ENCODE measurements around the gene TIFAB.
"Not testable (repeated sequence)": the region's sequence is repeated elsewhere in the genome, so short reads cannot be mapped to it uniquely, and the experiment has no call there.

TIFAB gene, protein sequence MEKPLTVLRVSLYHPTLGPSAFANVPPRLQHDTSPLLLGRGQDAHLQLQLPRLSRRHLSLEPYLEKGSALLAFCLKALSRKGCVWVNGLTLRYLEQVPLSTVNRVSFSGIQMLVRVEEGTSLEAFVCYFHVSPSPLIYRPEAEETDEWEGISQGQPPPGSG

DNA sequence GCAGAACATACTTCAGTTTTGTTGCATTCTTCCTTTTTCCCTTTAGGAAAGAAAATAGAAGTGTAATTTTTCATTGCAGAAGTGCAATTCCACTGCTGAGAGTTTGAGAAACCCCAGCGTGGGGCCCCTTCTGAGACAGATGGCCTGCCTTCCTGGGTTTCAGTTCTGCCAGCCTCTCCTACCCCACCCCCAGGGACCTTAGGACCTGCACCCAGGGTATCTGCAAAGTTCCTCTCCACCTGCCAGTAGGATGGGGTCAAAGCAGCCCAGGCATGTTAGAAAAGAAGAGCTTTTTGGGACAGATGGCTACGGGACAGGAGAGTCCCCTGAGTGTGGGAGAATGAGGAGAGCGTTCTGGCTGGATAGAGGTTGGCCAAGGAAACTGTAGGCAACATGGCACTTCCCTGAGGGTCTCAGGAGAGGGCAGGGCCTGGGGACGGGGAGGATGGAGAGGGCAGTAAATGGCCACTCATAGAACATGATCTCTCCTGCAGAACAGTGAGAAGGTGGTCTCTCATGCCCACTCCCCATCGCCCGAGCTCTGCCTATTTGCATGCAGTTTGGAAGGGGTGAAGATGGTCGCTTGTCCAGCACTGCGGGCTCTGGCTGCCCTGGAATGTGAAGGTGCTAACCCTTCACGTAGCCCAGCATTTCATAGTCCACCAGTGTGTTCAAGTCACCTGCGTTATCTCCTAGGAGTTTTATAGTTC is at the start of gene TIFAB:
TIFAB (minus strand) TSS at position 31 of the 710 bp plus-strand sequence. CDS start 2,412 bp downstream, outside the sequence.
- no peak for DNase-seq (ENCODE audit: low spot score)

GRCh38 chr5:135498637-135498995 is 46.5 kb upstream of the TIFAB start:
- DNase-seq (ENCODE audit: low spot score), result no peak

GRCh38 chr5:135497971-135498636 is 46.0 kb upstream of the TIFAB start:
- no peak for DNase-seq (ENCODE audit: low spot score)

GRCh38 chr5:135495531-135495930 is 43.4 kb upstream of the TIFAB start:
- DNase-seq (ENCODE audit: low spot score), result not testable (repeated sequence)

DNA sequence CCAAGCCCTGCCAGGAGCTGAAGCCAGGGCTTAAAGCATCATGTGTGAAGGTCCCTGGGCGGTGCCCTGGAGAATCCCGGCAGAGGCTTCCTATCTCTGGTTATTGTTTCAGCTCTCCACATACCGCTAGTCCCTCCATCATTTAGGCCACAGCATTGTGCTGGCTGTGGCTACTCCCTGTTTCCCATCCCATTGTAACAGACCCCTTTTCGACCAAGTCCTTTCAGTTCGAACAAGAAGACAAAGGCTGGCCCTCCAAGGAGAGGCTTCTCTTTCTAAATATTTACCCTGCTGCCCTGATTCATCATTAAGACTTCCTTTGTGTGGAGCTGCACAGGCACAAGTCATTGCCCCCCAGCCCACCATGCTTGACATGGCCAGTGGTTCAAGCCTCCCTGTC is 42.0 kb upstream of the TIFAB start:
- DNase-seq (ENCODE audit: low spot score), result no peak

GRCh38 chr5:135493406-135494180 is 41.4 kb upstream of the TIFAB start:
- no peak for DNase-seq (ENCODE audit: low spot score)

DNA sequence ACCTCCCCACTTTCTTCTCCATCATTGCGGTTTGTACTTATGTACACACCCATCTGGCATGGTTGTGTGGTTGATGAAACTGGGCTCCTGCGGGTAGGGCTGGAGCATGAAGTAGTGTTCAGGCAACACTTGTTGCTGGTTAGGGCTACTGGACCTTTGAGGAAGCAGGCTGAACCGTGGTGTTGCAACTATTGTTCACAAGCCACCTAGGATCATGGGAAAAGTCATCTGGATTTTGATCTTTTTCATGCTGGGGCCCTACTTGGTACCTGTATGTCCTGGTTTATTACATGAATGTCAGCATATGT is 40.1 kb upstream of the TIFAB start:
- no peak for DNase-seq (ENCODE audit: low spot score)

- peak; percentile 47 for DNase-seq (ENCODE audit: low spot score)
These were observed 39.6 kb upstream of the TIFAB start for GRCh38 chr5:135491552-135492318.

GRCh38 chr5:135491038-135491551 is 38.9 kb upstream of the TIFAB start:
- no peak for DNase-seq (ENCODE audit: low spot score)

GRCh38 chr5:135490245-135491037 is 38.3 kb upstream of the TIFAB start:
- peak; percentile 47 for DNase-seq (ENCODE audit: low spot score)

DNA sequence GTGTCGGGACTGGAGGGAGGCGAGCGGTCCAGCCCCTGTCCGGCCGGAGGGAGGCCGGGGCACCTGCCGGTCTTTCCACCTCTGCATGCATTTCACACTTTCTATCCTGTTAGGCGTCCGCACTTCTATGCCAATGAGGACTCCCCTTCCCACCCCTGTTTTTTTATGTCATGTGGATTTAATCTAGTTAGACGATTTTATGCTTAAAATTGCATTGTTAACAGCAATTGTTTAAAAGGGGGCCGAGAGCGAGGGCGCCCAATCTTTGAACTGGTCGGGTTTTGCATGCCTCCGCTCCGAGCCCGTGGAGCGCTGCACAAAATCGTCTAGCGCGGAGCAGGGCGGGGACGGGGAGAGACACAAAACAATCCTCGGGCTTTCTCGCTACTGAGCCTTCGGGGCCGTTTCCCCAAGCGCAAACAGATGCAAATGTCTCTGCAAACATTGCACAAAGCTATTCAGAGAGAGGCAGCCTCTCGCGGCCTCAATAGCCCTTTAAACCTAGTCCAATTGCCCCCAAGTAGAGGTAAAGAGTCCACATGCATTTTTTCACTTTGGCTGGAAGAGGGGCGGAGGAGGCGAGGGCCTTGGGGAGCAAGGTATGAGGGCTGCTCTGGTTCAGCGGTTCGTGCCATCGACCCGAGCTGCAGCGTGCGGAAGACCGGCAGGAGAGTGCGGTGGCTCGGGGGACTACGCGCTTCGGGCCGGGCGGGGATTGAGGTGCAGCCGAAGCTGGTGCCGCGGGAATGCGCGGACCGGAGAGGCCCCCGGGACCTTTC is 37.5 kb upstream of the TIFAB start:
- peak; percentile 47 for DNase-seq (ENCODE audit: low spot score)

DNA sequence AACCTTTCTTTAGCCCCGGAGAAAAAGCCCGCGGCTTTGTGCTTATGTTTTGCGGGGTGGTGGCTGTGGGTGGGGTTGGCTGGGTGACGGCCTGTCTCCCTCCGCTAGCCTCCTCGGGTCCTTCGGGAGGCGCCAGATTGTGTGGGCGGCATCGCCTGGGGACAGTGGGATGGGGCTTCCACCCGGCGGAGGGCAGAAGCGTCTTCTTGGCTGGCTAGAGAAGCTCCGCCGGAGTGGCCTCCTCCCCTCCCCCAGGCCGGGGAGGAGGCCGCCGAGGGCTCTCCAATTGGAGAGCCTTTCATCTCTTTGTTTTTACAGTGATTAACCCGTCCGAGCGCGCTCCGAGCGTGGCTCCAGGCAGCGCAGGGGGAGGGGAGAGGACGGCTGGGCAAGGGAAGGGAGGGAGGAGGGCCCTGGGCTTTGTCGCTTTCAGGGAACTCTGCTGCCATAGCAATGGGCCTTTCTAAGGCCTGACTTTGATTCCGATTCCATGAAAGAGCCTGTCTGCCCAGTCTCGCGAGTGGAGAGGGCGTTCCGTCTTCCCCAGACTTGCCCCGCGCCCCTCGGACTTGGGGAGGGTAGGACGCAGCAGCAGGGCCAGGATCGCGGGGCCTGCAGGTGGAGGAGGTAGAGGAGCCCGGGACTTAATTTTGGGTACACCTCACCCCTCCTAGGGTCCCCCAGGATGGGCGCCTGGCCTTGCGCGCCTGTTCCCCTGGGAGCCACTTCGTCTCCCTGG is 36.7 kb upstream of the TIFAB start:
- peak; percentile 88 for DNase-seq (ENCODE audit: low spot score)

DNA sequence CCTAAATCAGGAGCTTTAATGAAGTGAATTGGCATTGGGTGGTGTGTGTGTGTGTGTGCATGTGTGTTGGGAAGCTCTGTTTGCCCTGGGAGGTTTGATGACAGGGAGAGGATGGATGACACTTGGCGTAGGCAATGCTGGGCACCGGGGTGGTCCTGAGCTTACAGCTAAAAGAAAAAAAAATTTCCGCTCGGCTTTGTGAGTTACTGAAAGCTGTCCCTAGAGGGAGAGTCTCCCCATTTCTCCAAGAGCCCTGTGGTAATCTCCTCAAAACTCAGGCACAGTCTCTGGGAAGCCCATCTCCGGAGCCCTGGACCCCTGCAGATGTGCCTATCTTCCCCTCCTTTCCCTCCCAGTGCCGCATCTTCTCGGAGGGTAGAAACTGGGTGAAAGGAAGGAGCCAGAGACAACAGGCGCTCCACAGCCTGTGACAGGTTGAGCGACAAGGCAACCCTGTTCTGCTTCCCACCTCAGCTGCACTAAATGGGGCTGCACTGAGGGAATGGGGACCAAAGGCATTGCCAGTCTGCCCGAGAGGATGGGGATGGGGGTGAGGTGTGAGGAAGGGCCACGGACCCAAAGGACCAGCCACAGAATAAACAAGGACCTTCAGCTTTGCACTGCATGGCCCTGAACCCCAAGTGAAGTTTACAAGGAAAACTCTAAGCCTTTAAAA is 35.8 kb upstream of the TIFAB start:
- no peak for DNase-seq (ENCODE audit: low spot score)

DNA sequence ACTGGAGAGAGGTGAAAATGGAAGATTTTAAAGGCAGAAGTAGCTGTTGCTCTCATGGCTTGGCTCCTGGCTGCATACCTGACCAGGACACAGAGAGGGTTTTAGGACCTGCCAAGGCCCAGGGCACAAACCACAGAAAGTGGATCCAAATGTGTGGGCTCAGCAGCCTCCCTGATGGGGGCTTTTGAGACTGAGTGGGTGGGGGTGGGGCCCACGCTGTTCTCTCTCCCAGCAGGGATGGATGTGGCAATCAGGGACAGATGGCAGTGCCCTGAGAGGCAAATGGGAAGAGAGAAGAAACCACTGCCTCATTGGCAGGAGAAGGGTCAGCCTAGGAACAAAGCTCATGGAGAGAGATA is 34.9 kb upstream of the TIFAB start:
- no peak for DNase-seq (ENCODE audit: low spot score)

DNA sequence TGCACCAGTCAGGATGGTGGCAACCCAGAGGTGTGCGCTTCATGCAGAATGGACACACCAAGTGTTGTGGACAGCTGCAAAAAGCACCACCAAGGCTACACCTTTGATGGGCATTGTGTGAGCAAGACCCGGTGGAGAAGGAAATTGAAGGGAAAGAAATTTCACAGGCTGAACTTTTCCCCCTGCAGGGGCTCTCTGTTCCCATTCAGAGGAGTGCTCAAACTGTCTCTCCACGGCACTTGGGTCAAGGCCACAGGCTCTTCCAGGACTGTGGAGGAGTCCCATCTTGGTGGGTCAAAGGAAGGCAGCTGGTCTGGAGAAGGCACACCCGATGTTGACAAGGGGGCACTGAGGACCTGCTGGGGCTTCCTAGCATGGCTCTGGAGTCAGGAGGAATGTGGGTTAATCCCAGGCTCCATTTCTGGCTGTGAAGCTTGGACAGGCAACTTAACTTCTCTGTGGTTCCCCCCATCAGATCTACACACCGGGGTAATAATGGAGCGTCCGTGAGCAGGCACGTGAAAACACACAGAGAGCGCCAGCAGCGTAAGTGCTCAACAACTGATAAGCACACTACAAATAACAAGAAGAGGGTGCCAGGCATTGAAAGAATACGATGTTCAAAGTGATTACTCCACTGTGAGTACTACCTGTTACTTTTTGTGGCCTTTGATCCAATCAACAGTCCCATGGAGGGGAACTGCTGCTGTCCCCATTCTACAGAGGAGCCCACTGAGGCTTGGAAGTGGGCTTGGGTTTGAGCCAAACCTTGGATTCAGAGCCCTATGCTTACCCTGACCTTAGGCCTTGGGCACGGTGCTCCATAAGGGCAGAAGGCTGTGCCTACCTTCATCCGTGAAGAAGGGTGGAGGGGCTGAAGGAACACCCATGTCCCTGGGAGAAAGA is 34.2 kb upstream of the TIFAB start:
- no peak for DNase-seq (ENCODE audit: low spot score)

DNA sequence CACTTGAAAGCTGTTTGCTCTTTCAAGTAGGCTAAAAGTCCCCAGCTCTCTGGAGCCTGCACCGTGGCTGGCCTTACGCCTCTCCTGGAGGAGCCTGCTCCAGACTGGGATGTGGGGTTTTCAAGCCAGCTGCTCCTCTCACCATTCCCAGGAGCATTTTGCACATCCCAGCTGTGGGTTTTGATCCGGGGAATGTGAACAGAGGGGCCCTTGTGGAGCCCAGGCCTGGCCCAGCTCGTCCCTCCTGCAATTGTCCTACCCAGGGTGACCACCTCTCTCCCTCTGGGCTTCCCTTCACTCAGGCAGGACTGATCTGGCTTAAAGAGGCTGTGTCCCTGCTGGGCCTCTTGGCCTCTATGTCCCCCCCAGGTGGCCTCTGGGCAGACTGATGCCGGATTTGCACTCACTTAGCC is 32.5 kb upstream of the TIFAB start:
- no peak for DNase-seq (ENCODE audit: low spot score)

DNA sequence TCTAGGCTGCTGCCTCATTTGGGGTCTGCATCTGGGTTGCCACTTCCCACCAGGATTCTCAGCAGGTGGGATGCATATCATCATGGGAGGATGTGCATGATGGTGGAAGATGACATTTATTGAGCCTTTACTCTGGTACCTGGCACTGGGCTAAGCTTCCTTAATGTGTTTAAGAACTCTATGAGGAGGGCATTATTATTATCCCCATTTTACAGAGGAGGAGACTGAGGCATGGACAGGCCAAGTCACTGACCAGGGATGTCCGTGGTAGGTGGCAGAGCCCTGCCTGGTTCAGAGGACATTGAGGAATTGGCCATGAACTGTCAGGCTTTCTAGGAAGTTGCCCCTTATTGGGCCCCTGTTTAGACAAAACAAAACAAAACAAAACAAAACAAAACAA is 31.1 kb upstream of the TIFAB start:
- DNase-seq (ENCODE audit: low spot score), result no peak

- DNase-seq (ENCODE audit: low spot score), result no peak
These were observed 30.3 kb upstream of the TIFAB start for GRCh38 chr5:135482381-135482933.

Measured in iPS-NIHi11 (cell line).